ENCODE measurements around the gene PRB3. TPM values are rescaled to one million over a fixed set of nuclear protein-coding genes. Genes with fewer than 3 reads are reported as not detected.

The PRB3 gene
- total RNA-seq, 2 donors from 2014 or later, result not detected

- intact Hi-C loops (cut with DNase I), result no loop called here
- no peak for DNase-seq
- no peaks in the 10 kb centered on the region for H3K27me3 ChIP-seq
- no peaks in the 10 kb centered on the region for H3K9me3 ChIP-seq
- no peak for TF ChIP-seq CTCF (IDR thresholded peaks at IDR 0.05)
- no peaks in the 10 kb centered on the region for H3K36me3 ChIP-seq
- no peak overlapping the region for H3K4me3 ChIP-seq
- H3K27ac ChIP-seq, result no peak overlapping the region
- H3K9ac ChIP-seq (ENCODE audit: low read depth in 2 of 2, low read length in 2 of 2), result no peak overlapping the region
- H3K4me1 ChIP-seq, result no peaks in the 10 kb centered on the region
Observed at GRCh38 chr12:11242656-11243055, 26.9 kb downstream of the PRB3 start.

GRCh38 chr12:11240348-11240930, 29.1 kb downstream of the PRB3 start:
- H3K4me1 ChIP-seq, result no peaks in the 10 kb centered on the region
- no peak for DNase-seq
- intact Hi-C loops (cut with DNase I), result no loop called here
- no peak overlapping the region for H3K9ac ChIP-seq (ENCODE audit: low read depth in 2 of 2, low read length in 2 of 2)
- no peak for TF ChIP-seq CTCF (IDR thresholded peaks at IDR 0.05)
- H3K36me3 ChIP-seq, result no peaks in the 10 kb centered on the region
- no peak overlapping the region for H3K27ac ChIP-seq
- H3K9me3 ChIP-seq, result no peaks in the 10 kb centered on the region
- H3K4me3 ChIP-seq, result no peak overlapping the region
- no peaks in the 10 kb centered on the region for H3K27me3 ChIP-seq

- Histone ChIP-seq H3K27me3 (no peaks in the 10 kb centered on the region), H3K9ac (ENCODE audit: low read depth in 2 of 2, low read length in 2 of 2) (no peak overlapping the region), H3K27ac (no peak overlapping the region), H3K4me3 (no peak overlapping the region), H3K36me3 (no peaks in the 10 kb centered on the region), H3K4me1 (no peaks in the 10 kb centered on the region), H3K9me3 (no peaks in the 10 kb centered on the region)
- intact Hi-C loops (cut with DNase I), result no loop called here
- DNase-seq, result no peak
- TF ChIP-seq CTCF (IDR thresholded peaks at IDR 0.05), result no peak
Observed at GRCh38 chr12:11238275-11238674, 31.2 kb downstream of the PRB3 start.

- Histone ChIP-seq H3K27ac (no peak overlapping the region), H3K9ac (ENCODE audit: low read depth in 2 of 2, low read length in 2 of 2) (no peak overlapping the region), H3K9me3 (no peaks in the 10 kb centered on the region), H3K36me3 (no peaks in the 10 kb centered on the region), H3K27me3 (no peaks in the 10 kb centered on the region), H3K4me1 (no peaks in the 10 kb centered on the region), H3K4me3 (no peak overlapping the region)
- intact Hi-C loops (cut with DNase I), result no loop called here
- no peak for DNase-seq
- TF ChIP-seq CTCF (IDR thresholded peaks at IDR 0.05), result no peak
Observed at GRCh38 chr12:11233532-11233931, 36.0 kb downstream of the PRB3 start.

GRCh38 chr12:11228296-11228879, 41.1 kb downstream of the PRB3 start:
- Histone ChIP-seq H3K4me3 (no peak overlapping the region), H3K36me3 (no peaks in the 10 kb centered on the region), H3K9ac (ENCODE audit: low read depth in 2 of 2, low read length in 2 of 2) (no peak overlapping the region), H3K27ac (no peak overlapping the region), H3K27me3 (no peaks in the 10 kb centered on the region), H3K9me3 (no peaks in the 10 kb centered on the region), H3K4me1 (no peaks in the 10 kb centered on the region)
- DNase-seq, result peak; percentile 33
- TF ChIP-seq CTCF (IDR thresholded peaks at IDR 0.05), result peak; percentile 53
- intact Hi-C loops (cut with DNase I), result loop anchor here (5.0 kb wide), 1 partner anchor 259 kb away; no protein-coding TSS in a partner anchor
